GM18526 (cell line): ENCODE results near the gene TGFB2.

Source experiments
- POLR2A ChIP-seq: IDR thresholded peaks from 3 replicates; pipeline ENCODE4 v1.6.1; 2011; ENCODE audit not compliant: insufficient read length; ENCODE audit errors: extremely low read depth

TGFB2 gene

GRCh38 chr1:218348628-218349071 is 3.5 kb downstream of the TGFB2 start:
- TF ChIP-seq POLR2A: no peak

GRCh38 chr1:218349348-218350034 is 4.4 kb downstream of the TGFB2 start:
- TF ChIP-seq POLR2A: no peak

GRCh38 chr1:218350035-218350525 is 4.9 kb downstream of the TGFB2 start:
- TF ChIP-seq POLR2A: no peak

GRCh38 chr1:218350801-218351266 is 5.7 kb downstream of the TGFB2 start:
- TF ChIP-seq POLR2A: no peak

GRCh38 chr1:218351391-218352074 is 6.4 kb downstream of the TGFB2 start:
- no peak for TF ChIP-seq POLR2A

GRCh38 chr1:218352075-218352438 is 6.9 kb downstream of the TGFB2 start:
- no peak for TF ChIP-seq POLR2A

GRCh38 chr1:218353656-218354055 is 8.5 kb downstream of the TGFB2 start:
- no peak for TF ChIP-seq POLR2A

- TF ChIP-seq POLR2A: no peak
Measured at GRCh38 chr1:218355278-218355677, 10.1 kb downstream of the TGFB2 start.

- no peak for TF ChIP-seq POLR2A
Measured at GRCh38 chr1:218357211-218357892, 12.2 kb downstream of the TGFB2 start.

GRCh38 chr1:218357893-218358232 is 12.7 kb downstream of the TGFB2 start:
- TF ChIP-seq POLR2A: no peak

GRCh38 chr1:218361298-218362065 is 16.3 kb downstream of the TGFB2 start:
- TF ChIP-seq POLR2A: no peak

- TF ChIP-seq POLR2A: no peak
Measured at GRCh38 chr1:218362418-218363076, 17.4 kb downstream of the TGFB2 start.

GRCh38 chr1:218363141-218363540 is 18.0 kb downstream of the TGFB2 start:
- TF ChIP-seq POLR2A: no peak

- no peak for TF ChIP-seq POLR2A
Measured at GRCh38 chr1:218364028-218364710, 19.0 kb downstream of the TGFB2 start.
